Lower leg skin (tissue), 4 donors: ENCODE data around the gene SKIC2. TPM values are rescaled to one million over a fixed set of nuclear protein-coding genes. Genes with fewer than 3 reads are reported as not detected.
"Not testable (repeated sequence)": the region's sequence is repeated elsewhere in the genome, so short reads cannot be mapped to it uniquely, and the experiment has no call there.

Experiments used
- DNase-seq, 2 donors: peaks; one replicate each; pipeline ENCODE4 v3.0.0-alpha.2; 2019; ENCODE audit warnings: low spot score in 2 of 2
- H3K4me3 ChIP-seq: fragments of 200-600 bp; sonication (generic); 2 replicates; pipeline ENCODE4 v1.5.1; 2017; ENCODE audit warnings: mild to moderate bottlenecking, low read depth; ENCODE audit not compliant: poor library complexity, severe bottlenecking
- CTCF ChIP-seq, 3 donors: fragments of 450-650 bp; IDR thresholded peaks; one replicate each; pipeline ENCODE4 v1.5.1; 2016; ENCODE audit warnings: antibody characterized with exemption in 3 of 3, mild to moderate bottlenecking in 3 of 3, moderate library complexity in 2 of 3
- POLR2A ChIP-seq, 2 donors: fragments of 450-650 bp; IDR thresholded peaks; one replicate each; pipeline ENCODE4 v1.6.1; 2016 to 2017; ENCODE audit warnings: antibody characterized with exemption in 2 of 2, mild to moderate bottlenecking in 1 of 2, moderate library complexity in 1 of 2
- WGBS, 2 donors: methylation state at CpG; one replicate each; pipeline ENCODE4 v1.1.5; 2018; 5-methylcytosine and 5-hydroxymethylcytosine counted together
- intact Hi-C: fragments of 100-400 bp; cut with DNase I; formaldehyde crosslinking; loops from one replicate; pipeline ENCODE4 v1.15.0; 2023; ENCODE audit warnings: low total_unique reads
- total RNA-seq, 4 donors: library from RNA; depleted of rRNA; stranded (reverse); fragments of >200 nt; gene quantifications; one replicate each; pipeline ENCODE4 v1.1.0, GENCODE V29; 2016

The SKIC2 gene
- total RNA-seq, 4 donors from 2014 or later = 23.3 to 57.8 (median 32.3) TPM

- intact Hi-C loops = no loop called here
- WGBS, 2 donors = 0 to 1% methylated on average over 46 to 48 of the region's 62 CpGs
- no peak for TF ChIP-seq POLR2A (IDR thresholded peaks at IDR 0.05)
- no peak for TF ChIP-seq CTCF (IDR thresholded peaks at IDR 0.05)
- H3K4me3 ChIP-seq = peak within 1 kb of the TSS; percentile 80
- peak; percentile 96 to 99 for DNase-seq
Observed at GRCh38 chr6:31971993-31972708, 13.2 kb downstream of the SKIC2 start, which contains the start of gene DXO. TSS of gene DXO (minus strand) at chr6:31972138. CDS start at chr6:31971675, 463 bp downstream.

- intact Hi-C loops = no loop called here
- DNase-seq = no peak
- 5 to 16% methylated on average over 9 to 19 of the region's 19 CpGs for WGBS, 2 donors
- peak overlapping the region; percentile 80 for H3K4me3 ChIP-seq
- TF ChIP-seq CTCF (IDR thresholded peaks at IDR 0.05) (no peak), POLR2A (IDR thresholded peaks at IDR 0.05) (no peak)
Observed at GRCh38 chr6:31972709-31973350, 13.9 kb downstream of the SKIC2 start.

- intact Hi-C loops = not testable (repeated sequence)
- 97% methylated on average over 7 to 20 of the region's 30 CpGs for WGBS, 2 donors
Observed at GRCh38 chr6:31976065-31976464, 17.1 kb downstream of the SKIC2 start.

GRCh38 chr6:31977816-31978431 is 18.9 kb downstream of the SKIC2 start:
- DNase-seq = no peak
- TF ChIP-seq CTCF (IDR thresholded peaks at IDR 0.05) (no peak), POLR2A (IDR thresholded peaks at IDR 0.05) (no peak)
- no peak overlapping the region for H3K4me3 ChIP-seq
- intact Hi-C loops = no loop called here
- WGBS, 2 donors = 94 to 96% methylated on average over 12 of the region's 12 CpGs

More at GRCh38 chr6:31976065-31976464, 17.1 kb downstream of the SKIC2 start:
- DNase-seq, H3K4me3 ChIP-seq: not testable (repeated sequence)

- intact Hi-C loops = no loop called here
- DNase-seq = no peak
- H3K4me3 ChIP-seq = no peak overlapping the region
- TF ChIP-seq CTCF (IDR thresholded peaks at IDR 0.05) (no peak), POLR2A (IDR thresholded peaks at IDR 0.05) (no peak)
- WGBS, 2 donors = 90 to 95% methylated on average over 5 of the region's 5 CpGs
Observed at GRCh38 chr6:31978831-31979230, 19.9 kb downstream of the SKIC2 start.

GRCh38 chr6:31979238-31979898 is 20.4 kb downstream of the SKIC2 start:
- DNase-seq = no peak
- no peak overlapping the region for H3K4me3 ChIP-seq
- intact Hi-C loops = no loop called here
- 82 to 96% methylated on average over 3 of the region's 3 CpGs for WGBS, 2 donors
- no peak for TF ChIP-seq POLR2A (IDR thresholded peaks at IDR 0.05)
- TF ChIP-seq CTCF (IDR thresholded peaks at IDR 0.05) = no peak

GRCh38 chr6:31980195-31980876 is 21.4 kb downstream of the SKIC2 start:
- intact Hi-C loops, H3K4me3 ChIP-seq, DNase-seq: not testable (repeated sequence)
- 89 to 94% methylated on average over 6 to 11 of the region's 13 CpGs for WGBS, 2 donors

GRCh38 chr6:31980998-31981397 is 22.0 kb downstream of the SKIC2 start:
- intact Hi-C loops, DNase-seq, H3K4me3 ChIP-seq: not testable (repeated sequence)
- no CpG with 5 or more reads among the region's 5 CpGs for WGBS, 2 donors
